ENCODE results near the gene GSX2. TPM values are rescaled to one million over a fixed set of nuclear protein-coding genes. Genes with fewer than 3 reads are reported as not detected.

Gene GSX2
- total and polyA plus RNA-seq, 2 of the 8 experiments (the other 6 are each of a cell fraction or from before 2014, with no cell fraction given), result not detected

- ChIA-PET POLR2A (ENCODE audit: partially characterized antibody) (interaction anchor here (1.3 to 2.0 kb wide), 3 partner anchors 8 to 69 kb away, joined by 3 to 12 read pairs (median 4); no protein-coding TSS in a partner anchor), CTCF (ENCODE audit: partially characterized antibody) (interaction anchor here (1.2 to 2.5 kb wide), 6 partner anchors 14 to 191 kb away, joined by 3 to 13 read pairs (median 5); no protein-coding TSS in a partner anchor)
- Histone ChIP-seq H3K14ac (ENCODE audit: insufficient read length) (no peak overlapping the region), H2BK5ac (ENCODE audit: low read depth, low read length) (no peak overlapping the region), H3K27ac (ENCODE audit: low read depth, low read length) (no peak overlapping the region), H2BK12ac (ENCODE audit: low read depth, low read length) (peak overlapping the region; percentile 53; the same call in 1 of the 2 replicates), H3K4me2 (ENCODE audit: insufficient read depth in 1 of 2, low read depth in 2 of 2, low read length in 2 of 2) (peak overlapping the region; percentile 58 to 79), H3K9me3 (ENCODE audit: insufficient read depth in 2 of 2, low read depth in 1 of 2, low read length in 1 of 2) (no peaks in the 10 kb centered on the region), H3K56ac (replicated peaks; ENCODE audit: insufficient read length, low read depth, low read length) (no peak overlapping the region), H3K36me3 (ENCODE audit: control insufficient read depth in 2 of 4, insufficient read depth in 4 of 4, low read length in 3 of 4) (peaks cover 0 to 7% (median 0%) of the 10 kb centered on the region in 4 experiments; a peak in 1 of 8 replicates), H3K9ac (replicated peaks in 1 of 4; ENCODE audit: extremely low read depth in 1 of 4, low read depth in 3 of 4, low read length in 3 of 4) (no peak overlapping the region), H3K79me1 (ENCODE audit: low read depth, low read length) (no peaks in the 10 kb centered on the region), H4K5ac (ENCODE audit: insufficient read length, low read depth, low read length) (no peak overlapping the region), H4K8ac (ENCODE audit: extremely low read depth, insufficient read depth, low read length) (no peak overlapping the region), H2AFZ (ENCODE audit: low read length) (0 out of 2 replicates have a peak overlapping the region, but pooled peaks have one; percentile 17), H2BK120ac (replicated peaks; ENCODE audit: low read depth, low read length) (no peak overlapping the region), H4K91ac (replicated peaks; ENCODE audit: insufficient read length, low read length) (no peak overlapping the region), H3K23me2 (ENCODE audit: low read depth, low read length) (peaks cover 5% of the 10 kb centered on the region; the same call in 1 of the 2 replicates), H2AK5ac (ENCODE audit: low read depth, low read length) (no peak overlapping the region), H4K20me1 (replicated peaks in 1 of 2; ENCODE audit: control insufficient read depth in 1 of 2, insufficient read depth in 2 of 2, low read length in 2 of 2) (peaks cover 0 to 4% of the 10 kb centered on the region in 2 experiments), H3K4ac (replicated peaks; ENCODE audit: insufficient read length, low read depth, low read length) (no peak overlapping the region), H2BK15ac (ENCODE audit: low read length) (peak overlapping the region; percentile 75; the same call in 1 of the 2 replicates), H3K4me1 (replicated peaks in 1 of 4; ENCODE audit: control insufficient read depth in 3 of 4, insufficient read depth in 4 of 4, low read length in 3 of 4) (peaks cover 23 to 73% (median 35%) of the 10 kb centered on the region in 4 experiments), H3K18ac (ENCODE audit: extremely low read depth, low read length) (no peak overlapping the region; the same call in 1 of the 2 replicates), H2BK20ac (ENCODE audit: low read length) (no peak overlapping the region), H3K23ac (ENCODE audit: insufficient read length) (no peak overlapping the region), H3K4me3 (ENCODE audit: extremely low read depth in 1 of 4, insufficient read depth in 2 of 4, low read depth in 3 of 4, low read length in 4 of 4) (peak overlapping the region; percentile 8 to 56 (median 20); a peak in 7 of 8 replicates), H3K79me2 (ENCODE audit: control insufficient read depth in 1 of 2, insufficient read depth in 2 of 2, low read length in 2 of 2) (no peaks in the 10 kb centered on the region), H3K27me3 (replicated peaks in 1 of 4; ENCODE audit: control insufficient read depth in 3 of 4, extremely low read depth in 1 of 4, insufficient read depth in 3 of 4, low read length in 3 of 4) (peaks cover 83 to 100% (median 98%) of the 10 kb centered on the region in 4 experiments)
- DNase-seq (ENCODE audit: low read depth in 1 of 2, low spot score in 2 of 2) (peak in 1 of 2 experiments; percentile 72), FAIRE-seq (peak; percentile 65)
- WGBS, 2 experiments (ENCODE audit: extremely low coverage in 1 of 2, insufficient coverage in 1 of 2, insufficient read length in 1 of 2, insufficient replicate concordance in 2 of 2, low coverage in 1 of 2, low lambda C conversion rate in 2 of 2, missing lambda C conversion rate in 1 of 2), result 2% methylated on average over 17 of the region's 17 CpGs; no CpG with 5 or more reads in 1 of the 2 experiments
- TF ChIP-seq, protein P1, sequence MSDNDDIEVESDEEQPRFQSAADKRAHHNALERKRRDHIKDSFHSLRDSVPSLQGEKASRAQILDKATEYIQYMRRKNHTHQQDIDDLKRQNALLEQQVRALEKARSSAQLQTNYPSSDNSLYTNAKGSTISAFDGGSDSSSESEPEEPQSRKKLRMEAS (IDR thresholded peaks at IDR 0.05), result no peak; the same call in 1 of the 2 replicates
- TF ChIP-seq RBBP5 (IDR thresholded peaks at IDR 0.05; ENCODE audit: borderline replicate concordance, low read depth, low read length), result no peak
- TF ChIP-seq SAP30 (IDR thresholded peaks at IDR 0.05; ENCODE audit: insufficient read depth, insufficient replicate concordance, low read length), result no peak
- peak; percentile 63 for TF ChIP-seq SUZ12 (IDR thresholded peaks at IDR 0.05; ENCODE audit: low read length)
- no peak for TF ChIP-seq ASH2L (IDR thresholded peaks at IDR 0.05; ENCODE audit: low read length)
- TF ChIP-seq FOSL1 (IDR thresholded peaks at IDR 0.05; ENCODE audit: insufficient read depth, low read depth, low read length), result no peak
- TF ChIP-seq ATF3 (IDR thresholded peaks at IDR 0.05; ENCODE audit: insufficient read depth, low read depth, low read length), result no peak
- TF ChIP-seq CREB1 (IDR thresholded peaks at IDR 0.05), result no peak
- no peak for TF ChIP-seq HDAC2 (IDR thresholded peaks at IDR 0.05; ENCODE audit: borderline replicate concordance in 1 of 2, low read depth in 2 of 2, low read length in 2 of 2)
- no peak for TF ChIP-seq BCL11A (IDR thresholded peaks at IDR 0.05; ENCODE audit: low read depth in 2 of 2, low read length in 2 of 2)
- TF ChIP-seq EP300 (IDR thresholded peaks at IDR 0.05; ENCODE audit: borderline replicate concordance in 1 of 2, low read depth in 2 of 2, low read length in 2 of 2), result no peak
Observed at GRCh38 chr4:54099287-54099747, 646 bp upstream of the GSX2 start.

All from H1 (cell line).